Astrocyte (in vitro differentiated cells and primary cell): ENCODE measurements around the gene HACD1.

Experiments
- CTCF ChIP-seq: IDR thresholded peaks from 2 replicates; pipeline ENCODE4 v1.5.1; 2011; ENCODE audit warnings: low read depth, mild to moderate bottlenecking, inconsistent platforms, low read length, moderate library complexity; ENCODE audit not compliant: insufficient read depth
- EZH2 ChIP-seq: IDR thresholded peaks from 2 replicates; pipeline ENCODE4 v1.6.1; 2012; ENCODE audit warnings: mild to moderate bottlenecking, low read length, inconsistent platforms; ENCODE audit not compliant: insufficient read depth

GRCh38 chr10:17651896-17652295 is 34.7 kb upstream of the HACD1 start:
- TF ChIP-seq CTCF, result no peak
- no peak for TF ChIP-seq EZH2
